ENCODE results near the gene ENTPD5. TPM values are rescaled to one million over a fixed set of nuclear protein-coding genes. Genes with fewer than 3 reads are reported as not detected.
A peak's percentile ranks its signal among the peaks of the same experiment; 100 is the strongest.

The ENTPD5 gene
- total RNA-seq, 4 donors from 2014 or later: 8.0 to 12.9 (median 11.0) TPM

DNA sequence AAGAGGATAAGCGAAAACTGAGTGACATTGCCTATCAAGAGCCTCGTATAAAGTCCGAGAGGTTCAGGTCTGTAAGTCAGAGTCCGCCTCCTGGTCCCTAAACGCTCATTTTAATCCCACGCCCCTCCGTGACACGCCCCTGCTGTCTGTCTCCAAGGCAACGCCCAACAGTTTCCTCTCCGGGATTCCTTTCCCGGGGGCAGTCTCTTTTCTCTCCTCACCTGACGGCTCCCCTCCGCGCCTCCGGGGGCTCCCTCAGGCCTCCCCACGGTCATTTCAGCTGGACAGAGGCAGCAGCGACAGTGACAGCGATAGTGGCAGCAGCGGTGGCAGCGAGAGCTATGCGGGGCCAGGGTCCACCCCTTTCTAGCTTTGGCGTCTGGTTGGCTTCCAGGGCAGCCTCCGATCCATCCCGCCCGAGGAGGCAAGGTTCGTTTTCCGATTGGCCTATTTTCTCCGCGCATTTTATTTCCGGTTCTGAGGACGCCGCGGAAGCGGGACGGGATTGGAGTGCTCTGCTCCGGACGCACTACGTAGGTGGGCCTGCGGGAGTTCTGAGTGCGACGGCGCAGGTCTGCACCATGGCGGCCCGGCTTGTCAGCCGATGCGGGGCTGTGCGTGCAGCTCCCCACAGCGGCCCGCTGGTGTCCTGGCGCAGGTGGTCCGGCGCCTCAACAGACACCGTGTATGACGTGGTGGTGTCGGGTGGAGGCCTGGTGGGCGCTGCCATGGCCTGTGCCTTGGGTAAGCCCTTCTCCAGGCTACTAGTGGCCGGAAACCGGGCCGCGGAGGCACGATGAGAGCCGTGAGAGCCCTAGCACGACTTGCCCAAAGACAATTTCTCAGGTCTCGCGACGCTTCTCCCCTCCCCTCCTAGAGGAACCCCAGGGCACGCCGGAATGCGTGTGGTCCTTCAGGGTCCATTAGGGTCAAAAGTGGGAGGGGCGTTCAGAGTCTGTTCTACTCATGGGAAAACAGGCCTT lies 69.0 kb downstream of the ENTPD5 start, which contains the start of the genes COQ6 and FAM161B:
Gene COQ6 (plus strand): TSS at position 551 of the 983 bp plus-strand sequence. CDS start 31 bp downstream, at position 582.
Gene FAM161B (minus strand): TSS at position 343 of the 983 bp plus-strand sequence. CDS start 68 bp downstream, at position 275.
- H3K4me3 ChIP-seq: peak within 1 kb of the TSS; percentile 53 to 96 (median 77)
- TF ChIP-seq EP300 (IDR thresholded peaks at IDR 0.05) (peak; percentile 79 to 91), POLR2A (IDR thresholded peaks at IDR 0.05) (peak; percentile 51 to 73)
- TF ChIP-seq, protein P1, sequence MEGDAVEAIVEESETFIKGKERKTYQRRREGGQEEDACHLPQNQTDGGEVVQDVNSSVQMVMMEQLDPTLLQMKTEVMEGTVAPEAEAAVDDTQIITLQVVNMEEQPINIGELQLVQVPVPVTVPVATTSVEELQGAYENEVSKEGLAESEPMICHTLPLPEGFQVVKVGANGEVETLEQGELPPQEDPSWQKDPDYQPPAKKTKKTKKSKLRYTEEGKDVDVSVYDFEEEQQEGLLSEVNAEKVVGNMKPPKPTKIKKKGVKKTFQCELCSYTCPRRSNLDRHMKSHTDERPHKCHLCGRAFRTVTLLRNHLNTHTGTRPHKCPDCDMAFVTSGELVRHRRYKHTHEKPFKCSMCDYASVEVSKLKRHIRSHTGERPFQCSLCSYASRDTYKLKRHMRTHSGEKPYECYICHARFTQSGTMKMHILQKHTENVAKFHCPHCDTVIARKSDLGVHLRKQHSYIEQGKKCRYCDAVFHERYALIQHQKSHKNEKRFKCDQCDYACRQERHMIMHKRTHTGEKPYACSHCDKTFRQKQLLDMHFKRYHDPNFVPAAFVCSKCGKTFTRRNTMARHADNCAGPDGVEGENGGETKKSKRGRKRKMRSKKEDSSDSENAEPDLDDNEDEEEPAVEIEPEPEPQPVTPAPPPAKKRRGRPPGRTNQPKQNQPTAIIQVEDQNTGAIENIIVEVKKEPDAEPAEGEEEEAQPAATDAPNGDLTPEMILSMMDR (IDR thresholded peaks at IDR 0.05): peak in 3 of 5 experiments; percentile 5 to 60 (median 39)
- peak within 1 kb of the TSS; percentile 62 to 92 (median 88) for H3K27ac ChIP-seq
- peaks cover 0 to 38% (median 10%) of the 10 kb centered on the region in 4 donors for H3K4me1 ChIP-seq
- 0 to 1% methylated on average over 42 to 55 of the region's 70 CpGs for WGBS, 2 donors
- DNase-seq (ENCODE audit: low spot score in 2 of 2): peak; percentile 83 to 89
- peaks cover 0 to 36% (median 0%) of the 10 kb centered on the region in 3 donors for H3K36me3 ChIP-seq
- H3K9me3 ChIP-seq: no peaks in the 10 kb centered on the region
- no peaks in the 10 kb centered on the region for H3K27me3 ChIP-seq

DNA sequence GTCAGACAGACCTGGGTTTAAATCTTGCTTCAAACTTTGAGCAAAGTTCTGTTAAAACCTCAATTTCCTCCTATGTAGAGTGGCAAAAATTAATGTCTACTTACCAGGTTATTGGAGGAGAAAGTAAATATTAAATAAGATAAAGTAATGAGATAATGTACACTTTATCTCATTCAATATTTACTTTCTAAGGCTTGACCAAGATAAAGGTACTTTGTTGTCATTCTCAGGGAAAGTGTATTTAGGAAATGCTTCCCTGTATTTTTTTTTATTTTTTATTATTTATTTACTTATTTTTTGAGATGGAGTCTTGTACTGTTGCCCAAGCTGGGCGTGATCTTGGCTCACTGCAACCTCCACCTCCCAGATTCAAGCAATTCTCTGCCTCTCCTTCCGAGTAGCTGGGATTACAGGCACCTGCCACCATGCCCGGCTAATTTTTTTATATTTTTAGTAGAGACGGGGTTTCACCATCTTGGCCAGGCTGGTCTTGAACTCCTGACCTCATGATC lies 73.9 kb downstream of the ENTPD5 start:
- H3K36me3 ChIP-seq: peaks cover 0 to 67% (median 2%) of the 10 kb centered on the region in 3 donors
- TF ChIP-seq, protein P1 (IDR thresholded peaks at IDR 0.05): no peak
- no peak for TF ChIP-seq POLR2A (IDR thresholded peaks at IDR 0.05)
- no peak for TF ChIP-seq EP300 (IDR thresholded peaks at IDR 0.05)
- 84% methylated on average over 4 of the region's 4 CpGs for WGBS, 2 donors

DNA sequence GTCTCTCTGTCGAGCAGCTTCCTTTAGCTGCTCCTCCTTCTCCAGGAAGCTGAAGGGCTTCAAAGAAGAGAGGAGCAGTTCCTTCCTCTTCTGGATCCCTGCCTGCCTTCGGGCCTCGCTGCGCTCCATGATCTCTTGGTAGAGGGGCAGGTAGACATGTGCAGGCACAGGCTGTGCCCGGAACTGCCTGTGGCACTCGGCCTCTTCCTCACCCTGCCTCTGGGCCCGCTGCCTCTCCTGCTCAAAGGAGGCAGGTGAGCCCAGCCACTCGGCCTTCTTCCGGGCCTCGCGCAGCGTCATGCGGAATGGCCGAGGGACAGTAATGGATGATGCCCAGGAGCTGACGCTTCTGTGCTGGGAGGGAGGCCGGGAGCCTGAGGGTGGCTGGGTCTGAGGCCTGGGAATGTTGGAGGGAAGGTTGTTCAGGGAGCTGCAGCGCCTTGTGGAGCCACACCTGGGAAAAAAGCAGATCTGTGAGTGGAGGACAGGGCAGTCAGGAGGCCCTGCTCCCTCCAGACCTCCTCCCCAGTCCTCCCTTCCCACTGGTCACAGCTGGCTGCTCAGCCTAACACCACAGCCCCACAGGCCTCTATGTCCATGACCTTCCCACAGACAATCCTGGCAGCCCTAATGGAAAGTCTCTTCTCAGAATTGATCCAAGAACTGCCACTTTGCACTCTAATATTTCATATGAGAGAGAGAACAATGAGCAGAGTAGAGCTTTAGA lies 74.5 kb downstream of the ENTPD5 start:
- no peak overlapping the region for H3K27ac ChIP-seq
- TF ChIP-seq, protein P1 (IDR thresholded peaks at IDR 0.05): no peak
- TF ChIP-seq POLR2A (IDR thresholded peaks at IDR 0.05): no peak
- no peak for TF ChIP-seq EP300 (IDR thresholded peaks at IDR 0.05)
- H3K27me3 ChIP-seq: no peaks in the 10 kb centered on the region
- 89 to 92% methylated on average over 13 to 17 of the region's 17 CpGs for WGBS, 2 donors
- no peaks in the 10 kb centered on the region for H3K9me3 ChIP-seq
- no peak for DNase-seq (ENCODE audit: low spot score in 2 of 2)
- H3K36me3 ChIP-seq: peaks cover 0 to 73% (median 2%) of the 10 kb centered on the region in 3 donors
- H3K4me1 ChIP-seq: peaks cover 0 to 12% (median 2%) of the 10 kb centered on the region in 4 donors
- H3K4me3 ChIP-seq: no peak overlapping the region

More for the DNA sequence above, 73.9 kb downstream of the ENTPD5 start:
- DNase-seq (ENCODE audit: low spot score in 2 of 2): no peak
- Histone ChIP-seq H3K27ac (no peak overlapping the region), H3K4me3 (no peak overlapping the region), H3K27me3 (no peaks in the 10 kb centered on the region), H3K9me3 (no peaks in the 10 kb centered on the region), H3K4me1 (peaks cover 0 to 12% (median 2%) of the 10 kb centered on the region in 4 donors)

DNA sequence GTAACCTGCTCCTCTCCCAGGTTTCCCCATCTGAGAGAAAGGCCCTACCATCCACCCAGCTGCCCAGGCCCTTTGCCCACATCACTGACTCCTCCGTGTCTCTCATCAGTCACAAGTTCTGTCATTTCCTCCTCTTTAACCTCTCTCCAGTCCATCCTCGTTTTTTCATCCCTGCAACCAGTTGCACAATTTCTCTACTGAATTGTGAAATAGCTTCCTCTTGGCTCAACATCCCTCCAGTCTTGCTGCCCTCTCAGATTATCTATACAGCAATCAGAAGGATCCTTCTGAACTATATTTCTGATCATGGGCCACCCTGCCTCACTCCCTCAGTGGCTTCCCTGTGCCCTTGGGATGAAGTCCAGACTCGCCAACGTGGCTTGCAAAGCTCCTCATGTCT lies 76.0 kb downstream of the ENTPD5 start:
- Histone ChIP-seq H3K36me3 (peaks cover 0 to 88% (median 2%) of the 10 kb centered on the region in 3 donors), H3K27ac (peak overlapping the region in 1 of 4 donors; percentile 22), H3K27me3 (no peaks in the 10 kb centered on the region), H3K4me3 (no peak overlapping the region), H3K9me3 (no peaks in the 10 kb centered on the region), H3K4me1 (no peaks in the 10 kb centered on the region)
- TF ChIP-seq, protein P1 (IDR thresholded peaks at IDR 0.05): no peak
- TF ChIP-seq EP300 (IDR thresholded peaks at IDR 0.05) (peak in 1 of 2 donors; percentile 67), POLR2A (IDR thresholded peaks at IDR 0.05) (no peak)
- peak in 1 of 2 donors; percentile 64 for DNase-seq (ENCODE audit: low spot score in 2 of 2)
- 47 to 51% methylated on average over 4 of the region's 4 CpGs for WGBS, 2 donors
